Body of pancreas (tissue), 4 donors: ENCODE measurements around the gene RGP1.

Source experiments
- CTCF ChIP-seq, 7 experiments: fragments of 450-650 bp in 4 of 7; fragments of 200-600 bp in 3 of 7; sonication (generic) in 3 of 7; IDR thresholded peaks; one replicate each; pipeline ENCODE4 v1.5.1; 2016 to 2019; ENCODE audit warnings: antibody characterized with exemption in 7 of 7
- POLR2A ChIP-seq, 3 donors: fragments of 450-650 bp; IDR thresholded peaks; one replicate each; pipeline ENCODE4 v1.6.1; 2016; ENCODE audit warnings: antibody characterized with exemption in 3 of 3, mild to moderate bottlenecking in 2 of 3

- TF ChIP-seq CTCF (IDR thresholded peaks at IDR 0.05): no peak
- TF ChIP-seq POLR2A (IDR thresholded peaks at IDR 0.05): no peak
These were observed 37.3 kb upstream of the RGP1 start for GRCh38 chr9:35711501-35712428.
